Suppressor macrophage (primary cell): ENCODE data around the gene KMT2B.
"Not testable (repeated sequence)": the region's sequence is repeated elsewhere in the genome, so short reads cannot be mapped to it uniquely, and the experiment has no call there.

Experiments
- DNase-seq, 4 experiments: peaks; one replicate each; pipeline ENCODE4 v3.0.0-alpha.2; 2020 to 2022

The KMT2B gene

GRCh38 chr19:35757231-35757748 lies 39.5 kb downstream of the KMT2B start:
- peak in 3 of 4 experiments; percentile 15 to 44 (median 31) for DNase-seq

GRCh38 chr19:35757749-35758608 lies 40.2 kb downstream of the KMT2B start, which contains the start of gene PROSER3:
PROSER3 (plus strand) TSS chr19:35758176; CDS start chr19:35758216, 40 bp downstream.
- peak; percentile 98 to 100 (median 99) for DNase-seq

- DNase-seq: no peak
Observed at GRCh38 chr19:35759697-35760096, 41.9 kb downstream of the KMT2B start.

GRCh38 chr19:35760711-35761349 lies 43.0 kb downstream of the KMT2B start:
- no peak for DNase-seq

- DNase-seq: no peak
Observed at GRCh38 chr19:35764432-35765315, 46.9 kb downstream of the KMT2B start.

GRCh38 chr19:35766571-35767104 lies 48.8 kb downstream of the KMT2B start:
- no peak for DNase-seq

- DNase-seq: no peak
Observed at GRCh38 chr19:35767288-35768081, 49.7 kb downstream of the KMT2B start.

GRCh38 chr19:35768082-35768421 lies 50.2 kb downstream of the KMT2B start:
- DNase-seq: no peak

GRCh38 chr19:35772362-35772761 lies 54.6 kb downstream of the KMT2B start:
- not testable (repeated sequence) for DNase-seq

GRCh38 chr19:35773020-35773806 lies 55.4 kb downstream of the KMT2B start:
- no peak for DNase-seq

- no peak for DNase-seq
Observed at GRCh38 chr19:35774274-35775045, 56.7 kb downstream of the KMT2B start.

- no peak for DNase-seq
Observed at GRCh38 chr19:35775046-35775297, 57.2 kb downstream of the KMT2B start.

- peak; percentile 99 to 100 (median 100) for DNase-seq
Observed at GRCh38 chr19:35775298-35776101, 57.7 kb downstream of the KMT2B start, which contains the start of gene ARHGAP33. ARHGAP33 (plus strand) TSS chr19:35775564; CDS start chr19:35775659, 95 bp downstream.

- no peak for DNase-seq
Observed at GRCh38 chr19:35776102-35776788, 58.4 kb downstream of the KMT2B start.

GRCh38 chr19:35777086-35777841 lies 59.5 kb downstream of the KMT2B start:
- no peak for DNase-seq

- no peak for DNase-seq
Observed at GRCh38 chr19:35777961-35778360, 60.2 kb downstream of the KMT2B start.

- DNase-seq: no peak
Observed at GRCh38 chr19:35779033-35779432, 61.2 kb downstream of the KMT2B start.

- DNase-seq: no peak
Observed at GRCh38 chr19:35780058-35780457, 62.3 kb downstream of the KMT2B start.
